Measurements from ENCODE around the gene TMPRSS4.

TMPRSS4 gene

DNA sequence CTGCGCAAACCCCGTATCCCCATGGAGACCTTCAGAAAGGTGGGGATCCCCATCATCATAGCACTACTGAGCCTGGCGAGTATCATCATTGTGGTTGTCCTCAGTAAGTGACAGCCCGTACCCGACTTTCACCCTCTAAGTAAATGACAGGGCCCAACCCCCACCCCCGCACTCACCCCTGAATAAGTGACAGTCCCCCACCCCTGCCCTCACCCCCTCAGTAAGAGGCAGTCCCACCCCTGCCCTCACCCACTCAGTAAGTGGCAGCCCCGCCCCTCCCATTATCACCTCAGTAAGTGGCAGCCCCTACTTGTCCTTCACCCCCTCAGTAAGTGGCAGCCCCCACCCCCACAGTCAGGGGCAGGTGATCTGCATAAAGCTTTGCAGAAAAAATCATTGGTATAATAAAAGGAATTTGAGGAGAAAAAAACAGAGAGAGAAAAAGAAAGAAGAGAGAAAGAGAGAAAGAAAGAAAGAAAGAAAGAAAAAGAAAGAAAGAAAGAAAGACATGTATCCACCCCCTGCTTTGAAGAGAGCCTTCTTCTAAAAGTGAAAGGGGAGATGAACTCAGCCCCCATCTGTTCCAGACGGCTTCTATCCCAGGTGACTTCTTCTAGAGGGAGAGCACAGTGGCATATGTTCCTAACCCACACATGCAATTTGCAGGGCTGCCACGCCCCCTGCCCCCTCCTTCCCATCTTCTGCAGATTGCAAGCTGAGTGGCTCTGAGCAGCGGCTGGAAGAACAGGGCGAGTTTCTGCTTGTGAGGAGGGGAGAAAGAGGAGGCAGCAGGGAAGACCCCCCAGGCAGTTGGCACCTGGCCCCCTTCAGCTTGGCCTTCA, 22.3 kb downstream of the TMPRSS4 start:
- H3K27me3 ChIP-seq (ENCODE audit: control insufficient read depth, insufficient read depth, low read length): no peaks in the 10 kb centered on the region
- no peaks in the 10 kb centered on the region for H3K36me3 ChIP-seq (ENCODE audit: control insufficient read depth, insufficient read depth, low read length)
- H3K9ac ChIP-seq: no peak overlapping the region
- H3K4me2 ChIP-seq (ENCODE audit: low read length): no peak overlapping the region
- H3K79me2 ChIP-seq: no peaks in the 10 kb centered on the region
- no peak overlapping the region for H3K4me3 ChIP-seq (ENCODE audit: low read depth, low read length)
- TF ChIP-seq, protein P1, sequence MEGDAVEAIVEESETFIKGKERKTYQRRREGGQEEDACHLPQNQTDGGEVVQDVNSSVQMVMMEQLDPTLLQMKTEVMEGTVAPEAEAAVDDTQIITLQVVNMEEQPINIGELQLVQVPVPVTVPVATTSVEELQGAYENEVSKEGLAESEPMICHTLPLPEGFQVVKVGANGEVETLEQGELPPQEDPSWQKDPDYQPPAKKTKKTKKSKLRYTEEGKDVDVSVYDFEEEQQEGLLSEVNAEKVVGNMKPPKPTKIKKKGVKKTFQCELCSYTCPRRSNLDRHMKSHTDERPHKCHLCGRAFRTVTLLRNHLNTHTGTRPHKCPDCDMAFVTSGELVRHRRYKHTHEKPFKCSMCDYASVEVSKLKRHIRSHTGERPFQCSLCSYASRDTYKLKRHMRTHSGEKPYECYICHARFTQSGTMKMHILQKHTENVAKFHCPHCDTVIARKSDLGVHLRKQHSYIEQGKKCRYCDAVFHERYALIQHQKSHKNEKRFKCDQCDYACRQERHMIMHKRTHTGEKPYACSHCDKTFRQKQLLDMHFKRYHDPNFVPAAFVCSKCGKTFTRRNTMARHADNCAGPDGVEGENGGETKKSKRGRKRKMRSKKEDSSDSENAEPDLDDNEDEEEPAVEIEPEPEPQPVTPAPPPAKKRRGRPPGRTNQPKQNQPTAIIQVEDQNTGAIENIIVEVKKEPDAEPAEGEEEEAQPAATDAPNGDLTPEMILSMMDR (IDR thresholded peaks at IDR 0.05): no peak
- no peaks in the 10 kb centered on the region for H3K4me1 ChIP-seq
- H2AFZ ChIP-seq: no peak overlapping the region
- H3K9me3 ChIP-seq (ENCODE audit: control insufficient read depth, low read length): no peaks in the 10 kb centered on the region
- no peak overlapping the region for H3K27ac ChIP-seq

- Histone ChIP-seq H3K9ac (no peak overlapping the region), H3K4me1 (no peaks in the 10 kb centered on the region), H3K27me3 (ENCODE audit: control insufficient read depth, insufficient read depth, low read length) (no peaks in the 10 kb centered on the region), H3K4me3 (ENCODE audit: low read depth, low read length) (no peak overlapping the region), H3K4me2 (ENCODE audit: low read length) (no peak overlapping the region), H3K9me3 (ENCODE audit: control insufficient read depth, low read length) (no peaks in the 10 kb centered on the region), H3K27ac (no peak overlapping the region), H3K36me3 (ENCODE audit: control insufficient read depth, insufficient read depth, low read length) (no peaks in the 10 kb centered on the region), H3K79me2 (no peaks in the 10 kb centered on the region), H2AFZ (no peak overlapping the region)
- TF ChIP-seq, protein P1 (IDR thresholded peaks at IDR 0.05): no peak
Observed at GRCh38 chr11:118099838-118100556, 23.1 kb downstream of the TMPRSS4 start.

DNA sequence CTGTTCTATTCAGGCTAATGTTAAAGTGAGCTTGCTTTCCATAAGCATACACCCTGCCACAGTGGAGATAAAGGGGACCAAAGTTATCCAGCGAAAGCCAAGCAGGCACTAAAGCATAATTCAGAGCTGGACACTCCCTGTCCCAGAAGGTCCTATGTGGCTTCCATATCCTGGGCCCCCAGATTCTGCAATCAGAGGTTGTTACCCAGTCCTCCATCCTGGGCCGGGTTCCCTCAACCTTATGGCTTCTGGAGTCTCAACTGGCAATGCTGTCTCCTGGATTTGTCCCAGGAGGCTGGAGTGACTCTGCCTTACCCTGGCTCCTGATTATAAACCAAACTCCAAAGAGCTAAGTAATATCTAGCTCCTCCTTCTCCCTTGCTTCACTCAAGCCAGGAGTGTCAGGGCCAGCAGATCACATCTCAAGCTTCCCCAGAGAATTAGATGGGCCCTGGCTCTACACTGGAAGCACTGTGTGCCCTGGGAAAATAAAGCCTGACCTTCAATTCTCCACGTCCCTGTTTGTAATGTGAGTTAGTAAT, 23.9 kb downstream of the TMPRSS4 start:
- Histone ChIP-seq H3K4me1 (no peaks in the 10 kb centered on the region), H3K36me3 (ENCODE audit: control insufficient read depth, insufficient read depth, low read length) (no peaks in the 10 kb centered on the region), H3K9ac (no peak overlapping the region), H3K79me2 (no peaks in the 10 kb centered on the region), H2AFZ (no peak overlapping the region), H3K27me3 (ENCODE audit: control insufficient read depth, insufficient read depth, low read length) (no peaks in the 10 kb centered on the region), H3K9me3 (ENCODE audit: control insufficient read depth, low read length) (no peaks in the 10 kb centered on the region), H3K4me3 (ENCODE audit: low read depth, low read length) (no peak overlapping the region), H3K27ac (no peak overlapping the region), H3K4me2 (ENCODE audit: low read length) (no peak overlapping the region)
- TF ChIP-seq, protein P1 (IDR thresholded peaks at IDR 0.05): no peak

DNA sequence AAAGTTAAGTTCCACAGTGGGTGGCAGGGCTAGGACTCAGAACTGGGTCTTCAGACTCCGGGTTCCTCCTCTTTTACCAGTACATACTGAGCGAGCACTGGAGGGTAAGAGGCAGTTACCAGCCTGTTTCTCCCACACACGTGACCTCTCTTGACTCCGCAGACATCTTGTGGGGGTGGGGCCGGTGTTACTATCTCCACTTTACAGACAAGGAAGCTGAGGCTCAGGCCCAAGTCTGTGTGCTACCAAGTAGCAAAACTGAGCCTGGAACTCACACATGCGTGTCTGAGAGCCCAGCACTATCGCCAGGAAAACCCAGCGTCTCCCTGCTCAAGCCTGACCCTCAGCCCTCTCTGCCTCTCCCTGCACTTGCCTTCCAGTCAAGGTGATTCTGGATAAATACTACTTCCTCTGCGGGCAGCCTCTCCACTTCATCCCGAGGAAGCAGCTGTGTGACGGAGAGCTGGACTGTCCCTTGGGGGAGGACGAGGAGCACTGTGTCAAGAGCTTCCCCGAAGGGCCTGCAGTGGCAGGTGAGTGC, 25.9 kb downstream of the TMPRSS4 start:
- no peaks in the 10 kb centered on the region for H3K4me1 ChIP-seq
- H2AFZ ChIP-seq: no peak overlapping the region
- no peaks in the 10 kb centered on the region for H3K27me3 ChIP-seq (ENCODE audit: control insufficient read depth, insufficient read depth, low read length)
- H3K27ac ChIP-seq: no peak overlapping the region
- no peak overlapping the region for H3K9ac ChIP-seq
- H3K36me3 ChIP-seq (ENCODE audit: control insufficient read depth, insufficient read depth, low read length): no peaks in the 10 kb centered on the region
- no peak overlapping the region for H3K4me3 ChIP-seq (ENCODE audit: low read depth, low read length)
- TF ChIP-seq, protein P1 (IDR thresholded peaks at IDR 0.05): no peak
- no peak overlapping the region for H3K4me2 ChIP-seq (ENCODE audit: low read length)
- H3K79me2 ChIP-seq: no peaks in the 10 kb centered on the region
- H3K9me3 ChIP-seq (ENCODE audit: control insufficient read depth, low read length): no peaks in the 10 kb centered on the region

All from parathyroid adenoma (tissue), 2 donors.